IMR-90 (cell line): ENCODE measurements around the gene A1CF. TPM values are rescaled to one million over a fixed set of nuclear protein-coding genes. Genes with fewer than 3 reads are reported as not detected.
A peak's percentile ranks its signal among the peaks of the same experiment; 100 is the strongest.

Experiments used
- ATAC-seq: fragments of 200-7000 bp; cut with Tn5 transposase; 2 replicates; pipeline ENCODE4 v1.9.1; 2020; ENCODE audit warnings: low read depth, mild to moderate bottlenecking, moderate library complexity
- BruUV-seq: library from RNA; stranded (reverse); fragments of 400-500 nt; replicated peaks from 2 replicates; lab custom pipeline; 2021; lab: Mats Ljungman, UMichigan
- CTCF ChIA-PET: fragments of 300-600 bp; formaldehyde crosslinking; extraction: SDS; loops from one replicate; lab custom pipeline; 2021; ENCODE audit warnings: antibody characterized with exemption; lab: Yijun Ruan, JAX
- POLR2A ChIA-PET: fragments of 300-600 bp; sonication (Branson Sonifier 250); formaldehyde crosslinking; loops from one replicate; lab custom pipeline; 2022; ENCODE audit warnings: antibody characterized with exemption; ENCODE audit not compliant: unreplicated experiment; lab: Charles Lee
- DNase-seq: peaks from one replicate; pipeline ENCODE4 v3.0.0; 2013
- H2AFZ ChIP-seq: replicated peaks from 2 replicates; pipeline ENCODE3; 2013; ENCODE audit warnings: low read length, mild to moderate bottlenecking; ENCODE audit not compliant: poor library complexity
- H2AK5ac ChIP-seq: 2 replicates; pipeline ENCODE4 v1.6.1; 2013; ENCODE audit warnings: low read depth, low read length, inconsistent platforms
- H2AK9ac ChIP-seq: replicated peaks from 2 replicates; pipeline ENCODE3; 2013; ENCODE audit warnings: mild to moderate bottlenecking, low read depth, low read length, moderate library complexity; ENCODE audit not compliant: poor library complexity
- H2BK120ac ChIP-seq: 2 replicates; pipeline ENCODE4 v1.6.1; 2013; ENCODE audit warnings: low read depth, low read length, inconsistent platforms
- H2BK15ac ChIP-seq: 3 replicates; pipeline ENCODE4 v1.6.1; 2013; ENCODE audit warnings: low read depth, low read length, inconsistent platforms
- H2BK20ac ChIP-seq: 2 replicates; pipeline ENCODE4 v1.6.1; 2013; ENCODE audit warnings: low read depth, mild to moderate bottlenecking, inconsistent platforms, low read length, moderate library complexity
- H2BK5ac ChIP-seq: 2 replicates; pipeline ENCODE4 v1.6.1; 2013; ENCODE audit warnings: mild to moderate bottlenecking, low read depth, low read length, inconsistent platforms; ENCODE audit not compliant: poor library complexity, severe bottlenecking
- H3K14ac ChIP-seq: replicated peaks from 2 replicates; pipeline ENCODE4 v1.6.1; 2013; ENCODE audit warnings: low read depth, low read length, inconsistent platforms
- H3K18ac ChIP-seq: 2 replicates; pipeline ENCODE4 v1.6.1; 2013; ENCODE audit warnings: low read depth, low read length, control low read depth
- H3K23ac ChIP-seq: 2 replicates; pipeline ENCODE4 v1.6.1; 2013; ENCODE audit warnings: low read depth, low read length, inconsistent platforms
- H3K27ac ChIP-seq: 2 replicates; pipeline ENCODE4 v1.5.1; 2013; ENCODE audit warnings: mild to moderate bottlenecking, control low read depth, low read length; ENCODE audit not compliant: insufficient read depth
- H3K27me3 ChIP-seq: 2 replicates; pipeline ENCODE4 v1.6.1; 2013; ENCODE audit warnings: low read length; ENCODE audit not compliant: control insufficient read depth, insufficient read depth
- H3K36me3 ChIP-seq: 2 replicates; pipeline ENCODE4 v1.6.1; 2013; ENCODE audit warnings: low read length, mixed read lengths; ENCODE audit not compliant: control insufficient read depth, insufficient read depth
- H3K4ac ChIP-seq: 2 replicates; pipeline ENCODE4 v1.6.1; 2013; ENCODE audit warnings: low read depth, low read length, inconsistent platforms
- H3K4me1 ChIP-seq: 2 replicates; pipeline ENCODE4 v1.6.1; 2013; ENCODE audit warnings: low read length, mixed read lengths; ENCODE audit not compliant: control insufficient read depth, insufficient read depth
- H3K4me2 ChIP-seq: 2 replicates; pipeline ENCODE4 v1.6.1; 2013; ENCODE audit warnings: low read depth, mild to moderate bottlenecking, control low read depth, low read length, moderate library complexity
- H3K4me3 ChIP-seq: 2 replicates; pipeline ENCODE4 v1.5.1; 2013; ENCODE audit warnings: low read depth, mild to moderate bottlenecking, control low read depth, low read length, moderate library complexity; ENCODE audit not compliant: insufficient read depth
- H3K56ac ChIP-seq: 2 replicates; pipeline ENCODE4 v1.6.1; 2013; ENCODE audit warnings: low read length, inconsistent platforms; ENCODE audit not compliant: insufficient read depth; ENCODE audit errors: extremely low read depth
- H3K79me1 ChIP-seq, 2 experiments: 2 replicates each; pipeline ENCODE4 v1.6.1; 2013; ENCODE audit warnings: low read length in 2 of 2, inconsistent platforms in 1 of 2, low read depth in 1 of 2
- H3K9ac ChIP-seq: 2 replicates; pipeline ENCODE4 v1.6.1; 2013; ENCODE audit warnings: low read depth, low read length, control low read depth
- H3K9me1 ChIP-seq: 2 replicates; pipeline ENCODE4 v1.6.1; 2013; ENCODE audit warnings: low read length, inconsistent platforms; ENCODE audit not compliant: insufficient read depth
- H3K9me3 ChIP-seq: 2 replicates; pipeline ENCODE4 v1.6.1; 2013; ENCODE audit warnings: low read length; ENCODE audit not compliant: control insufficient read depth, insufficient read depth
- H4K20me1 ChIP-seq: 2 replicates; pipeline ENCODE4 v1.6.1; 2013; ENCODE audit warnings: low read length, inconsistent platforms; ENCODE audit not compliant: insufficient read depth
- H4K5ac ChIP-seq: 2 replicates; pipeline ENCODE4 v1.6.1; 2013; ENCODE audit warnings: mild to moderate bottlenecking, low read depth, low read length, control low read depth
- H4K8ac ChIP-seq, 2 experiments: 2 replicates each; pipeline ENCODE4 v1.6.1; 2013; ENCODE audit warnings: low read depth in 2 of 2, low read length in 2 of 2, control low read depth in 1 of 2, inconsistent platforms in 1 of 2
- H4K91ac ChIP-seq: 2 replicates; pipeline ENCODE4 v1.6.1; 2013; ENCODE audit warnings: low read depth, low read length, inconsistent platforms; ENCODE audit not compliant: insufficient read depth
- CTCF ChIP-seq: conservative IDR thresholded peaks from 2 replicates; pipeline ENCODE4 v1.5.1; 2012; ENCODE audit warnings: mild to moderate bottlenecking, low read depth, low read length, improper control_type of control experiment
- MAZ ChIP-seq: IDR thresholded peaks from 2 replicates; pipeline ENCODE4 v1.6.1; 2012; ENCODE audit warnings: low read depth, mild to moderate bottlenecking, low read length, improper control_type of control experiment, moderate library complexity, borderline replicate concordance
- RAD21 ChIP-seq: IDR thresholded peaks from 2 replicates; pipeline ENCODE4 v1.6.1; 2012; ENCODE audit warnings: low read length, improper control_type of control experiment
- RCOR1 ChIP-seq: IDR thresholded peaks from 2 replicates; pipeline ENCODE4 v1.6.1; 2012; ENCODE audit warnings: mild to moderate bottlenecking, low read length, improper control_type of control experiment; ENCODE audit not compliant: insufficient replicate concordance
- RFX5 ChIP-seq: IDR thresholded peaks from 2 replicates; pipeline ENCODE4 v1.8.0; 2012; ENCODE audit warnings: low read depth, mild to moderate bottlenecking, low read length, moderate library complexity
- dilution Hi-C: fragments of 300-500 bp; cut with HindIII; formaldehyde crosslinking; loops from one replicate; pipeline ENCODE4 v1.14.3; 2018; ENCODE audit warnings: low sequenced_read_pairs; ENCODE audit not compliant: unreplicated experiment
- in situ Hi-C: fragments of 300-500 bp; cut with MboI; formaldehyde crosslinking; loops from 3 replicates; pipeline ENCODE4 v1.14.3; 2019; ENCODE audit warnings: low sequenced_read_pairs, inconsistent platforms, mixed read lengths
- intact Hi-C: fragments of 100-400 bp; cut with micrococcal nuclease; formaldehyde crosslinking; loops from 2 replicates; pipeline ENCODE4 v1.10.0; 2022
- polyA plus RNA-seq, 3 experiments: library from polyadenylated mRNA; depleted of rRNA; stranded (reverse); fragments of >200 nt; gene quantifications; 2 replicates each; pipeline ENCODE4 v1.2.3, GENCODE V29; 2012; ENCODE audit warnings: low replicate concordance in 1 of 3
- total RNA-seq: library from RNA; depleted of rRNA; stranded (reverse); fragments of >200 nt; gene quantifications from 2 replicates; pipeline ENCODE4 v1.2.3, GENCODE V29; 2012

The A1CF gene
- total and polyA plus RNA-seq, 2 of the 4 experiments (the other 2 are of a cell fraction), result not detected

- H3K9ac ChIP-seq, result no peak overlapping the region
- H3K14ac ChIP-seq, result no peak overlapping the region
- H3K4me3 ChIP-seq, result no peak overlapping the region
- H3K9me3 ChIP-seq, result no peaks in the 10 kb centered on the region
- H3K23ac ChIP-seq, result no peak overlapping the region; the same call in 1 of the 2 replicates
- no peak overlapping the region for H3K27ac ChIP-seq
- POLR2A ChIA-PET, result no interaction called here
- CTCF ChIA-PET, result interaction anchor here (0.5 kb wide), 1 partner anchor 1882 kb away, joined by 4 read pairs; no protein-coding TSS in a partner anchor
- ATAC-seq (no peak), DNase-seq (no peak)
- no peaks in the 10 kb centered on the region for H3K4me1 ChIP-seq
- H3K18ac ChIP-seq, result no peak overlapping the region
- H4K20me1 ChIP-seq, result no peaks in the 10 kb centered on the region
- H2BK120ac ChIP-seq, result no peak overlapping the region
- BruUV-seq, result no TSS peak
- no peaks in the 10 kb centered on the region for H3K9me1 ChIP-seq
- in situ Hi-C loops (no loop called here), dilution Hi-C loops (no loop called here), intact Hi-C loops (no loop called here)
- peak overlapping the region; percentile 17; the same call in 1 of the 2 replicates for H3K56ac ChIP-seq
- H3K79me1 ChIP-seq, result no peaks in the 10 kb centered on the region
- no peak overlapping the region for H2BK15ac ChIP-seq
- H2AK9ac ChIP-seq, result no peak overlapping the region
- H4K8ac ChIP-seq, result no peak overlapping the region
- no peak overlapping the region for H3K4me2 ChIP-seq
- no peak overlapping the region for H2AK5ac ChIP-seq
- peaks cover 6% of the 10 kb centered on the region for H3K27me3 ChIP-seq
- no peak overlapping the region for H4K91ac ChIP-seq
- H2BK20ac ChIP-seq, result no peak overlapping the region
- no peak overlapping the region for H2BK5ac ChIP-seq
- H4K5ac ChIP-seq, result no peak overlapping the region
- no peak for TF ChIP-seq MAZ
- TF ChIP-seq RAD21, result no peak
- TF ChIP-seq RFX5, result no peak
- no peak for TF ChIP-seq CTCF
- no peak for TF ChIP-seq RCOR1
- no peaks in the 10 kb centered on the region for H3K36me3 ChIP-seq
- H2AFZ ChIP-seq, result no peak overlapping the region
- no peak overlapping the region for H3K4ac ChIP-seq
Measured at GRCh38 chr10:50896721-50897120, 11.3 kb upstream of the A1CF start.
